Panc1 (cell line): ENCODE measurements around the gene CST11.

Experiments used
- CTCF ChIP-seq: fragments of 450-650 bp; IDR thresholded peaks from 2 replicates; pipeline ENCODE4 v1.5.1; 2017; ENCODE audit warnings: mild to moderate bottlenecking
- POLR2AphosphoS5 ChIP-seq: IDR thresholded peaks from 2 replicates; pipeline ENCODE4 v1.6.1; 2012; ENCODE audit warnings: mild to moderate bottlenecking, low read depth, low read length, moderate library complexity
- SIN3A ChIP-seq: IDR thresholded peaks from 2 replicates; pipeline ENCODE4 v1.6.1; 2012; ENCODE audit warnings: low read depth, mild to moderate bottlenecking, low read length, moderate library complexity, borderline replicate concordance; ENCODE audit not compliant: insufficient read depth
- TCF7L2 ChIP-seq: IDR thresholded peaks from 2 replicates; pipeline ENCODE4 v1.6.1; 2011; ENCODE audit warnings: mild to moderate bottlenecking, low read depth, low read length, inconsistent platforms

GRCh38 chr20:23444859-23445258 is 7.8 kb downstream of the CST11 start:
- no peak for TF ChIP-seq POLR2AphosphoS5
- TF ChIP-seq CTCF = no peak
- TF ChIP-seq SIN3A = no peak
- no peak for TF ChIP-seq TCF7L2
